HG02884 (cell line): ENCODE measurements around the gene HSD17B1.

Source experiments
- ATAC-seq: cut with Tn5 transposase; IDR thresholded peaks from one replicate; pipeline ENCODE4 v1.9.1; 2021; ENCODE audit warnings: mild to moderate bottlenecking, moderate library complexity; ENCODE audit not compliant: unreplicated experiment

HSD17B1 gene

GRCh38 chr17:42565523-42566214 lies 12.9 kb downstream of the HSD17B1 start:
- ATAC-seq: no peak

DNA sequence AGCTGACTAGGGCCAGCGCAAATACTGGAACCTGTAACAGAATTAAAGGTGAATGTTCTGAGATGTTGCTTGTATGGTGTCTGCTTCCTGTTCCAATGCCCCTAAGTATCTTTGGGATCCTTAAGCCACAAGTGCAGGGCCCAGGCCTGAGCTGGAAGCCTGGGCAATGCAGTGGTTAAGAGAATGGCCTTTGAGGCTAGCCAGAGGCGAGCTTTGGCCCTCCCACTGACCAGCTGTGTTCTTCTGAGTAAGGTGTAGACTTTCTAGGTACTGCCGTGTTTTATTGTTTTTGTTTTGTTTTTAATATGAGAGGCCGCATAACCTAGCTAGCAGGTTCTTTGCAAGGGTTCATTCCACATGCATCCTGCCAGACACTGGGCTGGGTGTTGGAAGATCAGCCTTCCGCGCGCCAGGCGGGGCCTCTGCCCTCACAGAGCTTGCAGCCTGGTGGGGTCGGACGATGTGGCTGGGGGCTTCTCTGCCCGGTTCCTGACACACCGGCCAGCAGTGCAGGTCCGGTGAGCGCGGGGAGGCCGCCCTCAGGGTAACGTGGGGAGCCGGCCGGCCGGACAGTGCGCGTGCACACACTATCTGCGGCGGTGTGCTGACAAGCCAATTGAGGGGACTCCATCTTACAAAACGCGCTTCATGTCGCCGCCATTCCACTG lies 13.6 kb downstream of the HSD17B1 start:
- no peak for ATAC-seq

DNA sequence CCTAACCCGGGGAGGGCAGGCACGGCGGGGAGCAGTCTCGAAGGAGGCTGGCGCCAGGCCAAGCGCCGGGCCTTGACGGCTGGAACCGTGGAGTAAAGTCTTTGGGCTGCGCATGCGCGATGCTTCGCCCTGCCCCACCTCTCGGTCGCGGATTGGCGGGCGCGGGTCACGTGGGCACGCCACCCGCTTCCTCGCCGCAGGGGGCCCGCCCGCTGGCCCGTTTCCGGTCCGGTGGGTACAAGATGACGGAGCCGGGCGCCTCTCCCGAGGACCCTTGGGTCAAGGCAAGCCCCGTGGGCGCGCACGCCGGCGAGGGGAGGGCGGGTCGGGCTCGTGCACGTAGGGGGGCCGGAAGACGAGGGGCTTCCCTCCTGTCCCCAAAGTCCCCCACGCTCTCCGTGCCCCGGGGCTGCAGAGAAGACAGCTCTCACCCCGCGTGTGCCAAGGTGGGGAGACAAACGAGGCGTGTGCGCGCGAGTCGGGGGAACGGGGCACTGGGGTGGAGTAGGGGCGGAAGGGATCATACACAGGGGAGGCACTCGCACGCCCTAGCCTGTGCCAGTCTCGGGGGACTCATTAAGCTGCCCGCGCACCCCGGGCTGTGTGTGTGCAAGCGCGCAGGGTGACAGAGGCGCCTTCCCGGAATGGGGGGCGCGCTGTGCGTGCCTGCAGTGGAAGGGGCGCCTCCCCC lies 14.3 kb downstream of the HSD17B1 start, which contains the start of gene MLX:
TSS of gene MLX (plus strand) at position 218 of the 691 bp plus-strand sequence. CDS start at position 243, 25 bp downstream.
- peak; percentile 41 for ATAC-seq

DNA sequence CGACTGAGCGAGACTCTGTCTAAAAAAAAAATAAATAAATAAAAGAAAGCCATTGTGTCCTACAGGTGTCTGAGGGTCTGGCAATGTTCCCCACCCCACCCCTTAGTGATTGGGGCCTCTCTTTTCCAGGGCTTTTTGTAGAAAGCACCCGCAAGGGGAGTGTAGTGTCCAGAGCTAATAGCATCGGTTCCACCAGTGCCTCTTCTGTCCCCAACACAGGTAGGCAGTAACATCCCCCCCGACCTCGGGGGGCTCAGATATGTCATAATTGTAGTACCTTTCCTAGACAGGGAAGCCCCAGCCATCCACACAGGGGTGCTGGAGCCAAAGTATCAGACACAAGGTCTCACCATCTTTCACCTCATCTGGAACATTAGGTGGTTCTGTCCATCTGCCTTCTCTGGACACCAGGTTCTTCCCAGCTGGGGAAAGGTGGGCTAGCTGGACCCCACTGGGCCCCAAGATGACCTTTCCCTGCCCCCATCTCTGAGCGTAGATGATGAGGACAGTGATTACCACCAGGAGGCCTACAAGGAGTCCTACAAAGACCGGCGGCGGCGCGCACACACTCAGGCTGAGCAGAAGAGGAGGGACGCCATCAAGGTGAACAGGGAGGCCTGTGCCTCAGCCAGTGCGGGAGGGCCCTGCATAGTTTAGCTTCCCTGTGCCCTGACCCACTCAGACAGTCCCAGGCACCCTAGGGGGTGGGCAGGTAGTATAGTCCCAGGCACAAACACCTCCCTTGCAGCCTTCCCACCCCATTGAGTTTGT lies 15.8 kb downstream of the HSD17B1 start:
- ATAC-seq: no peak

DNA sequence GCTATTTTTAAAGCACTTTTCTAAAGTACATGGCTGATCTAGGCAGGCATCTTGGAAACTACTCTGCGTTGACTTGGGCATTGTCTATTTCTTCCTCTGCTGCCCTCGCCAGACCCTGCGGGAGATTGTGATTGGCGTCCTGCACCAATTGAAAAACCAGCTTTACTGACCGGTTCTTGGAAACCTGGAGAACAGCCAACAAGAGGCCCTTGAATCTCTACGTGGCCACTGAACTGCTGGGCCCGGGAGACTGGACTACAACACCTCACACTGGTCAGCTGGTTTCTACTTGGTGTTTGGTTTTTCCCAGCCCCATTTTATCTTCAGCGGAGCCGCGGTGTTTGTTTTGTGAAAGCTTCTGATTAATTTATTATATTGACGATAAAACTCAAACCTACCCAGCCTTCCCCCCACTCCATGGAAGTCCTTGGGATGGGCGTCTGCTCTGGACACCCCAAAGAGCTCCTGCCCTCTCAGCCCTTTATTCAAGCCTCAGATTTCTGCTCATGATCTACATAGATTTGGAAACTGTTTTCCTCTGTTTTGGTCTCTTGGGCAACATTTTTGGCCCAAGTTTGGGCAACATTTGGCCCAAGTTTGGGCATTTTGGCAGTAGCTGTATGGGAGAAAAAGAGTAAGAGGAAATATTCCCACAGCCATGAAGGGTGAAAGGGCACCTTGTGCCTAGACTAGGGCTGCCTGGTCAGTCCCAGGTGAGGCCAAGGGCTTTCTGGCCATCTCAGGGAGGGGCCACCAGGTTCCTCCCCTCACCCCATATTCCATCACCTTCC lies 18.9 kb downstream of the HSD17B1 start:
- ATAC-seq: no peak

DNA sequence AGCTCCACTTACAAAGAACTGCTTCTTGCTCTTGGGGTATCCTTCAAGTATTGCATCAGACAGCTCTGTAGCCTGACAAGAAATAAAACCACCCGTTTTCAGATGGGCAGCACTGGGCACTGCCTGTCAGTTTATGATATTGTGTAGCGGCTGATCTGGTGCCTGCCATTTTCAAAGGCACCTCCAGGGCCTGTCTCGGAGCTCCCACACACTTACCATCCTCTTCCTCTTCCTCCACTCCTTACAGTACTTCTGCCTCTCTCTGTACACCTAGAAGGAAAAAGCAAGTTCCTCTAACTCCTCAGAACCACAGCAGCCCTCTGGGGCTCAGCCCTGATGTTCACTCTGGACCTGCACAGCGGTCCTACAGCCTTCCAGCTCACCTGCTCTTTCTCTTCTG lies 20.4 kb downstream of the HSD17B1 start:
- no peak for ATAC-seq

DNA sequence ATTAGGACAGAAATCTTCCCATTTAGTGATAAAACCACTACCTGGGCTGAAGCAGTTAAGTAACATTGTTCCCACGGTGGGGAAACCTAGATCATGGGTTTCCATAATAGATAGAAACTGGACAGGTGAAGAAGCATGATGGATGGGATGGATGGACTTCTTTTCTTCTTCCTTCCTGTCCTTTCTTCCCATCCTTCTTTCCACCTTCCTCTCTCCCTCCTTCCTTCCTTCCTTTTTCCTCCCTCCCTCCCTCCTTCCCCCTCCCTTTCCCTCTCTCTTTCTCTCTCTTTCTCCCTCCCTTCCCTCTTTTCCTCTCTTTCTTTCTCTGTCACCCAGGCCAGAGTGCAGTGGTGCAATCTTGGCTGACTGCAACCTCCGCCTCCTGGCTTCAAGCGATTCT lies 21.7 kb downstream of the HSD17B1 start:
- no peak for ATAC-seq

GRCh38 chr17:42577140-42577531 lies 24.4 kb downstream of the HSD17B1 start:
- no peak for ATAC-seq

GRCh38 chr17:42577532-42578281 lies 25.0 kb downstream of the HSD17B1 start, which contains the start of gene PSMC3IP:
Gene PSMC3IP (minus strand): TSS chr17:42577729. CDS start chr17:42577686, 43 bp downstream.
- peak; percentile 71 for ATAC-seq

DNA sequence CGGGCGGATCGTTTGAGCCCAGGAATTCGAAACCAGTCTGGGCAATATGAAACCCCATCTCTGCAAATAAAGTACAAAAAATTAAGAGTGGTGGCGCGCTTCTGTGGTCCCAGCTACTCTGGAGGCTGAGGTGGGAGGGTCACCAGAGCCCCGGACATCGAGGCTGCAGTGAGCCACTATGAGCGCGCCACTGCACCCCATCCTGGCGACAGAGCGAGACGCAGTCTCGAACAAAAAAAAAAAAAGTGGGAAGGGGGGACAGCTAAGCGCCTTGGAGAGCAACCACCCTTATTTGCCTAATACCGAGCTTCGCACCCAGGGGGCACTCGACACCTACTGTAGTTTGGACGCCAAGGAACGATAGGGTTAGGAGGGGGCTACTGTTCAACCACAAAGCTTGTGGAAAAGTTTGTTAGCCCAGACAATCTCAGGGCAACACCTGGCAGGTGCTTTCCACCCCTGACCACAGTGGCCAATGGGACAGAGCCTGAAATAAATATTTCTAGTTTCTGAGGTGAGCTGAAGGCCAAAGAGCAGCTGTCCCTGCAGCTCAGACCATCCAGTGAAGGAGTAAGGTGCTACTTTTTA lies 25.7 kb downstream of the HSD17B1 start:
- ATAC-seq: no peak

GRCh38 chr17:42579794-42580551 lies 27.2 kb downstream of the HSD17B1 start:
- no peak for ATAC-seq

GRCh38 chr17:42581744-42582270 lies 29.1 kb downstream of the HSD17B1 start:
- ATAC-seq: no peak

- no peak for ATAC-seq
Measured at GRCh38 chr17:42584880-42585279, 32.2 kb downstream of the HSD17B1 start.

GRCh38 chr17:42585353-42585752 lies 32.6 kb downstream of the HSD17B1 start:
- ATAC-seq: no peak

- no peak for ATAC-seq
Measured at GRCh38 chr17:42586514-42587230, 33.9 kb downstream of the HSD17B1 start.

DNA sequence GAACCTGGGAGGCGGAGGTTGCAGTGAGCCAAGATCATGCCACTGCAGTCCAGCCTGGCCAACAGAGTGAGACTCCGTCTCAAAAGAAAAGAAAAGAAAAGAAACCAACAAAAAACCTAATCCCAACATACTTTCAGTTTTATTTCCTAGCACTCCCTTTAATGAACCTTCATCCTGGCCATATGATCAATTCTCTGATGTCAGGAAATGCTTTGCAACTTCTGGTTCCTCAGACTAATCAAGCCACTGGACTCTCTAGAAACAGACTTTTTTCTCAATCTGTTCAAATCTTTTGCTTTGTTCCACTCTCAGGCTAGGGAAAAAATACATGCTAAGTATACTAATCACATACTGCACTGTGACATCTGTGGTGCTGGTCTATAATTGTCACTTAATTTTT lies 38.2 kb downstream of the HSD17B1 start:
- no peak for ATAC-seq

DNA sequence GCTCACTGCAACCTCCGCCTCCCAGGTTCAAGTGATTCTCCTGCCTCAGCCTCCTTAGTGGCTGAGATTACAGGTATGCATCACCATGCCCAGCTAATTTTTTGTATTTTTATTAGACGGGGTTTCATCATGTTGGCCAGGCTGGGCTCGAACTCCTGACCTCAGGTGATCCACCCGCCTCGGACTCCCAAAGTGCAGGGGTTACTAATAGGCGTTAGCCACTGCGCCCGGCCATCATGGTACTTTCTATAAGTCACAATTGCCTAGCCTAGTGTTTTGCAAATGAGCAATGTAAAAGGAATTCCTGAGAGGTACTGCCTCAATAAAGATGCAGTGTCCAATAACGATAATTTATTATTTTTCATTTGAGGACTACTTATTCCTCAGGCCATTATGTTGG lies 38.7 kb downstream of the HSD17B1 start:
- ATAC-seq: no peak

GRCh38 chr17:42596386-42596785 lies 43.7 kb downstream of the HSD17B1 start:
- ATAC-seq: no peak
